Panc1 (cell line): Measurements from ENCODE around the gene OR52H1. TPM values are rescaled to one million over a fixed set of nuclear protein-coding genes. Genes with fewer than 3 reads are reported as not detected.
A peak's percentile ranks its signal among the peaks of the same experiment; 100 is the strongest.

ENCODE experiments used
- ATAC-seq: fragments of 200-7000 bp; cut with Tn5 transposase; 2 replicates; pipeline ENCODE4 v1.9.1; 2020; ENCODE audit warnings: mild to moderate bottlenecking, moderate library complexity
- BruUV-seq: library from RNA; stranded (reverse); fragments of 400-500 nt; replicated peaks from 2 replicates; lab custom pipeline; 2021; lab: Mats Ljungman, UMichigan
- CTCF ChIA-PET: fragments of 300-600 bp; sonication (Branson Sonifier 250); formaldehyde crosslinking; loops from one replicate; lab custom pipeline; 2022; ENCODE audit warnings: antibody characterized with exemption; lab: Charles Lee
- POLR2A ChIA-PET: fragments of 300-600 bp; sonication (Branson Sonifier 250); formaldehyde crosslinking; loops from one replicate; lab custom pipeline; 2022; ENCODE audit warnings: antibody characterized with exemption; lab: Charles Lee
- DNase-seq: peaks from one replicate; pipeline ENCODE4 v3.0.0-alpha.2; 2010; ENCODE audit warnings: low read depth, low spot score
- H3K27ac ChIP-seq: 2 replicates; pipeline ENCODE4 v1.5.1; 2011; ENCODE audit warnings: mild to moderate bottlenecking, low read length, inconsistent platforms
- H3K27me3 ChIP-seq: fragments of 200-500 bp; sonication (Bioruptor generic); 2 replicates; pipeline ENCODE4 v1.6.0; 2014; ENCODE audit warnings: low read length, inconsistent platforms; ENCODE audit not compliant: control insufficient read depth, insufficient read depth
- H3K36me3 ChIP-seq: fragments of 200-500 bp; sonication (Bioruptor generic); 2 replicates; pipeline ENCODE4 v1.5.1; 2014; ENCODE audit warnings: inconsistent platforms, mild to moderate bottlenecking, low read length, moderate library complexity; ENCODE audit not compliant: control insufficient read depth, insufficient read depth
- H3K4me1 ChIP-seq: 2 replicates; pipeline ENCODE4 v1.5.1; 2011; ENCODE audit warnings: inconsistent platforms, mild to moderate bottlenecking, low read length, moderate library complexity; ENCODE audit not compliant: control insufficient read depth, insufficient read depth
- H3K4me3 ChIP-seq, 2 experiments: 2 replicates each; pipeline ENCODE4 v1.5.1; 2011 to 2012; ENCODE audit warnings: low read depth in 2 of 2, low read length in 2 of 2, mild to moderate bottlenecking in 2 of 2, inconsistent platforms in 1 of 2, moderate library complexity in 1 of 2
- H3K9me3 ChIP-seq: fragments of 200-500 bp; sonication (Bioruptor generic); 2 replicates; pipeline ENCODE4 v1.5.1; 2014; ENCODE audit warnings: low read depth, mild to moderate bottlenecking, inconsistent platforms, low read length, moderate library complexity; ENCODE audit not compliant: control insufficient read depth, insufficient read depth
- CTCF ChIP-seq: fragments of 450-650 bp; IDR thresholded peaks from 2 replicates; pipeline ENCODE4 v1.5.1; 2017; ENCODE audit warnings: mild to moderate bottlenecking
- POLR2AphosphoS5 ChIP-seq: IDR thresholded peaks from 2 replicates; pipeline ENCODE4 v1.6.1; 2012; ENCODE audit warnings: mild to moderate bottlenecking, low read depth, low read length, moderate library complexity
- REST ChIP-seq, 2 experiments: IDR thresholded peaks; 2 replicates each; pipeline ENCODE4 v1.6.1; 2011 to 2012; ENCODE audit warnings: low read depth in 2 of 2, control low read depth in 1 of 2, low read length in 1 of 2, mild to moderate bottlenecking in 1 of 2, moderate library complexity in 1 of 2; ENCODE audit not compliant: insufficient read depth in 1 of 2
- SIN3A ChIP-seq: IDR thresholded peaks from 2 replicates; pipeline ENCODE4 v1.6.1; 2012; ENCODE audit warnings: low read depth, mild to moderate bottlenecking, low read length, moderate library complexity, borderline replicate concordance; ENCODE audit not compliant: insufficient read depth
- TCF7L2 ChIP-seq: IDR thresholded peaks from 2 replicates; pipeline ENCODE4 v1.6.1; 2011; ENCODE audit warnings: mild to moderate bottlenecking, low read depth, low read length, inconsistent platforms
- in situ Hi-C: cut with HindIII; loops from 2 replicates; pipeline ENCODE4 v1.10.0; 2016; ENCODE audit warnings: low sequenced_read_pairs, low pct_unique_long_range_greater_than_20kb
- intact Hi-C: fragments of 100-400 bp; cut with micrococcal nuclease; formaldehyde crosslinking; loops from one replicate; pipeline ENCODE4 v1.10.0; 2022; ENCODE audit not compliant: unreplicated experiment
- total RNA-seq: library from RNA; stranded (reverse); gene quantifications from one replicate; pipeline ENCODE4 v1.2.1, GENCODE V29; 2021; ENCODE audit not compliant: unreplicated experiment

The OR52H1 gene
- total RNA-seq, 1 experiment from 2014 or later: 0.15 TPM

- no peaks in the 10 kb centered on the region for H3K36me3 ChIP-seq
- ChIA-PET CTCF (no interaction called here), POLR2A (no interaction called here)
- DNase-seq: no peak
- no peaks in the 10 kb centered on the region for H3K4me1 ChIP-seq
- no peak for ATAC-seq
- in situ Hi-C loops (no loop called here), intact Hi-C loops (loop anchor here (5.0 kb wide), 1 partner anchor 76 kb away; no protein-coding TSS in a partner anchor)
- no peak overlapping the region for H3K27ac ChIP-seq
- H3K9me3 ChIP-seq: no peaks in the 10 kb centered on the region
- H3K27me3 ChIP-seq: no peaks in the 10 kb centered on the region
- TF ChIP-seq TCF7L2 (no peak), REST (IDR thresholded peaks at IDR 0.05; ENCODE audit: insufficient read depth in 1 of 2, low read depth in 2 of 2, low read length in 1 of 2) (no peak), CTCF (peak; percentile 49; the same call in 1 of the 2 replicates)
- BruUV-seq: no TSS peak
- no peak overlapping the region for H3K4me3 ChIP-seq
Measured at GRCh38 chr11:5553343-5553742, 5.0 kb upstream of the OR52H1 start.

- Histone ChIP-seq H3K4me3 (no peak overlapping the region), H3K27me3 (no peaks in the 10 kb centered on the region), H3K27ac (no peak overlapping the region), H3K4me1 (no peaks in the 10 kb centered on the region), H3K9me3 (no peaks in the 10 kb centered on the region), H3K36me3 (no peaks in the 10 kb centered on the region)
- in situ Hi-C loops: no loop called here
- TF ChIP-seq CTCF: no peak
- POLR2A ChIA-PET: no interaction called here
- ATAC-seq (0 out of 2 replicates have a peak, but pooled peaks have one; percentile 60), DNase-seq (peak; percentile 54)
- CTCF ChIA-PET: no interaction called here
- no TSS peak for BruUV-seq
- intact Hi-C loops: loop anchor here (5.0 kb wide), 1 partner anchor 73 kb away; no protein-coding TSS in a partner anchor
Measured at GRCh38 chr11:5550440-5551095, 2.2 kb upstream of the OR52H1 start.

- H3K4me3 ChIP-seq: no peak overlapping the region
- no peak for ATAC-seq
- H3K36me3 ChIP-seq: no peaks in the 10 kb centered on the region
- no peak overlapping the region for H3K27ac ChIP-seq
- H3K27me3 ChIP-seq: peaks cover 2% of the 10 kb centered on the region; the same call in 1 of the 2 replicates
- ChIA-PET POLR2A (no interaction called here), CTCF (no interaction called here)
- in situ Hi-C loops: no loop called here
- no peaks in the 10 kb centered on the region for H3K9me3 ChIP-seq
- TF ChIP-seq REST (IDR thresholded peaks at IDR 0.05; ENCODE audit: insufficient read depth in 1 of 2, low read depth in 2 of 2, low read length in 1 of 2) (no peak), SIN3A (no peak), CTCF (no peak), TCF7L2 (no peak), POLR2AphosphoS5 (no peak)
- intact Hi-C loops: no loop called here
- no TSS peak for BruUV-seq
- DNase-seq: no peak
- no peaks in the 10 kb centered on the region for H3K4me1 ChIP-seq
Measured at GRCh38 chr11:5547982-5548381, 358 bp downstream of the OR52H1 start.
